HTR-8/SVneo (cell line): ENCODE measurements around the gene STPG4.

ENCODE experiments used
- DNase-seq: peaks from one replicate; pipeline ENCODE4 v3.0.0; 2011; ENCODE audit warnings: low spot score, mixed read lengths; ENCODE audit not compliant: insufficient read length
- FAIRE-seq: peaks from 2 replicates; lab custom pipeline; 2011; peaks lifted over from hg19 to GRCh38; lab: Jason Lieb, UNC

STPG4 gene

GRCh38 chr2:47075361-47076125 is 79.6 kb downstream of the STPG4 start:
- DNase-seq, result no peak

GRCh38 chr2:47074691-47075090 is 80.4 kb downstream of the STPG4 start:
- FAIRE-seq (no peak), DNase-seq (no peak)

More at GRCh38 chr2:47075361-47076125, 79.6 kb downstream of the STPG4 start:
- no peak for FAIRE-seq

- peak; percentile 13 for FAIRE-seq
Observed at GRCh38 chr2:47073641-47074040, 81.5 kb downstream of the STPG4 start.

GRCh38 chr2:47073217-47073616 is 81.9 kb downstream of the STPG4 start:
- FAIRE-seq (no peak), DNase-seq (no peak)

More at GRCh38 chr2:47073641-47074040, 81.5 kb downstream of the STPG4 start:
- DNase-seq, result no peak

GRCh38 chr2:47072728-47073191 is 82.3 kb downstream of the STPG4 start:
- no peak for FAIRE-seq
- no peak for DNase-seq

- FAIRE-seq (peak; percentile 54), DNase-seq (no peak)
Observed at GRCh38 chr2:47072018-47072691, 83.0 kb downstream of the STPG4 start.

GRCh38 chr2:47070920-47071824 is 83.9 kb downstream of the STPG4 start:
- FAIRE-seq (peak; percentile 80), DNase-seq (no peak)

GRCh38 chr2:47070155-47070919 is 84.8 kb downstream of the STPG4 start:
- FAIRE-seq, result peak; percentile 80
- DNase-seq, result no peak

- peak; percentile 90 for FAIRE-seq
- DNase-seq, result peak; percentile 77
Observed at GRCh38 chr2:47069628-47070154, 85.4 kb downstream of the STPG4 start.

- FAIRE-seq, result no peak
Observed at GRCh38 chr2:47068981-47069627, 86.0 kb downstream of the STPG4 start.

GRCh38 chr2:47067788-47068407 is 87.2 kb downstream of the STPG4 start:
- DNase-seq (no peak), FAIRE-seq (peak; percentile 26)

More at GRCh38 chr2:47068981-47069627, 86.0 kb downstream of the STPG4 start:
- no peak for DNase-seq

- FAIRE-seq (peak; percentile 98), DNase-seq (peak; percentile 89)
Observed at GRCh38 chr2:47065771-47066380, 89.2 kb downstream of the STPG4 start.

GRCh38 chr2:47065343-47065742 is 89.8 kb downstream of the STPG4 start:
- FAIRE-seq (no peak), DNase-seq (no peak)

- FAIRE-seq (no peak), DNase-seq (no peak)
Observed at GRCh38 chr2:47064106-47064505, 91.0 kb downstream of the STPG4 start.

- DNase-seq (no peak), FAIRE-seq (no peak)
Observed at GRCh38 chr2:47063538-47063930, 91.6 kb downstream of the STPG4 start.

GRCh38 chr2:47062681-47063537 is 92.2 kb downstream of the STPG4 start:
- FAIRE-seq, result peak; percentile 77
- DNase-seq, result no peak
